Erythroblast (primary cell): ENCODE measurements around the gene RNF150.

Experiments used
- GATA1 ChIP-seq: IDR thresholded peaks from 2 replicates; pipeline ENCODE4 v1.6.1; 2011; ENCODE audit warnings: low read depth, mild to moderate bottlenecking, control low read depth, low read length, moderate library complexity
- POLR2A ChIP-seq: IDR thresholded peaks from 2 replicates; pipeline ENCODE4 v1.6.1; 2011; ENCODE audit warnings: mild to moderate bottlenecking, low read length

GRCh38 chr4:140865253-140866217, 267.7 kb downstream of the RNF150 start:
- TF ChIP-seq POLR2A (no peak), GATA1 (no peak)
